Adipocyte (in vitro differentiated cells): ENCODE data around the gene RAPGEF5.
"Not testable (repeated sequence)": the region's sequence is repeated elsewhere in the genome, so short reads cannot be mapped to it uniquely, and the experiment has no call there.

Experiments used
- DNase-seq: peaks from one replicate; pipeline ENCODE4 v3.0.0-alpha.2; 2015; ENCODE audit warnings: low read depth
- H3K27me3 ChIP-seq: replicated peaks from 2 replicates; pipeline ENCODE4 v1.7.0; 2013; ENCODE audit warnings: mild to moderate bottlenecking, low read length, moderate library complexity; ENCODE audit not compliant: control insufficient read depth, insufficient read depth
- H3K36me3 ChIP-seq: 2 replicates; pipeline ENCODE4 v1.7.0; 2013; ENCODE audit warnings: low read length, mild to moderate bottlenecking, moderate library complexity; ENCODE audit not compliant: control insufficient read depth, insufficient read depth, severe bottlenecking
- H3K4me1 ChIP-seq: 2 replicates; pipeline ENCODE4 v1.7.0; 2013; ENCODE audit warnings: mild to moderate bottlenecking, low read length, moderate library complexity; ENCODE audit not compliant: control insufficient read depth, insufficient read depth
- H3K4me3 ChIP-seq: 2 replicates; pipeline ENCODE4 v1.7.0; 2013; ENCODE audit warnings: mild to moderate bottlenecking, low read length, moderate library complexity
- H3K9ac ChIP-seq: 2 replicates; pipeline ENCODE4 v1.7.0; 2013; ENCODE audit warnings: mild to moderate bottlenecking, low read length, moderate library complexity
- H3K9me3 ChIP-seq: 2 replicates; pipeline ENCODE4 v1.7.0; 2013; ENCODE audit warnings: mild to moderate bottlenecking, low read length, moderate library complexity; ENCODE audit not compliant: control insufficient read depth

Gene RAPGEF5

GRCh38 chr7:22111661-22112060, 245.3 kb downstream of the RAPGEF5 start:
- Histone ChIP-seq H3K36me3 (no peaks in the 10 kb centered on the region), H3K9me3 (no peaks in the 10 kb centered on the region), H3K27me3 (peaks cover 31% of the 10 kb centered on the region), H3K4me1 (no peaks in the 10 kb centered on the region), H3K9ac (no peak overlapping the region), H3K4me3 (no peak overlapping the region)
- DNase-seq = no peak

GRCh38 chr7:22110881-22111280, 246.1 kb downstream of the RAPGEF5 start:
- no peak overlapping the region for H3K4me3 ChIP-seq
- no peak overlapping the region for H3K9ac ChIP-seq
- no peaks in the 10 kb centered on the region for H3K36me3 ChIP-seq
- no peak for DNase-seq
- H3K4me1 ChIP-seq = no peaks in the 10 kb centered on the region
- peaks cover 30% of the 10 kb centered on the region for H3K27me3 ChIP-seq
- H3K9me3 ChIP-seq = no peaks in the 10 kb centered on the region

DNA sequence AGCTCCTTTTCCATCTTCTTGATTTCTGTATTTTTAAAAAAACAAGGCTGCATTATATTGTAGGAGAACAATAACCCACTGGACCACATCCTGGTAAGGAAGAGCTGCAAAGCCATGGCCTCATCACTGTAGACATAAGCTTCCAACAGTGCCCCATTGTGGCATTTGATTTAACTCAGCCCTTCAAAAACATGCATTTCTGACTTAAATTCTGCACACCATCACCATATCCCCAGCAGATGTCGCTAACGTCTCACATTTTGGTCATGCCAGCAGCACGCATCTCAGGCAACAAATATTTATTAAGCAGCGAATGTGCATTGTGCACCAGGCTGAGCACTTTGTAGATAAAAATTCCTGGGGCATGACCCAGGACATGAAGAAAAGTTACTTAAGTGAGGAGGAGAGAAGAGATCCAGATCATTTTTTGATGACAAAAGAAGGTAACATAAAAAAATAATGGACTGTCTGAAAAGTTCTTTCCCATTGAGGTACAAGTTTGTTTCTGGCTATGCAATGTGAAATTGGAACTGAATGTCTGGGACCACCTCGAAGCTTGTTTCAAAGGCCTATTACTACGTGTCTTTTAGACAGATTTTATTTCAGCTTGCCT, 246.6 kb downstream of the RAPGEF5 start:
- no peak overlapping the region for H3K4me3 ChIP-seq
- no peak overlapping the region for H3K9ac ChIP-seq
- peak; percentile 89 for DNase-seq
- no peaks in the 10 kb centered on the region for H3K9me3 ChIP-seq
- H3K36me3 ChIP-seq = no peaks in the 10 kb centered on the region
- H3K4me1 ChIP-seq = no peaks in the 10 kb centered on the region
- H3K27me3 ChIP-seq = peaks cover 27% of the 10 kb centered on the region

GRCh38 chr7:22109761-22110160, 247.2 kb downstream of the RAPGEF5 start:
- H3K27me3 ChIP-seq = peaks cover 27% of the 10 kb centered on the region
- H3K36me3 ChIP-seq = no peaks in the 10 kb centered on the region
- no peaks in the 10 kb centered on the region for H3K9me3 ChIP-seq
- H3K4me1 ChIP-seq = no peaks in the 10 kb centered on the region
- no peak overlapping the region for H3K4me3 ChIP-seq
- DNase-seq = peak; percentile 32
- no peak overlapping the region for H3K9ac ChIP-seq

DNA sequence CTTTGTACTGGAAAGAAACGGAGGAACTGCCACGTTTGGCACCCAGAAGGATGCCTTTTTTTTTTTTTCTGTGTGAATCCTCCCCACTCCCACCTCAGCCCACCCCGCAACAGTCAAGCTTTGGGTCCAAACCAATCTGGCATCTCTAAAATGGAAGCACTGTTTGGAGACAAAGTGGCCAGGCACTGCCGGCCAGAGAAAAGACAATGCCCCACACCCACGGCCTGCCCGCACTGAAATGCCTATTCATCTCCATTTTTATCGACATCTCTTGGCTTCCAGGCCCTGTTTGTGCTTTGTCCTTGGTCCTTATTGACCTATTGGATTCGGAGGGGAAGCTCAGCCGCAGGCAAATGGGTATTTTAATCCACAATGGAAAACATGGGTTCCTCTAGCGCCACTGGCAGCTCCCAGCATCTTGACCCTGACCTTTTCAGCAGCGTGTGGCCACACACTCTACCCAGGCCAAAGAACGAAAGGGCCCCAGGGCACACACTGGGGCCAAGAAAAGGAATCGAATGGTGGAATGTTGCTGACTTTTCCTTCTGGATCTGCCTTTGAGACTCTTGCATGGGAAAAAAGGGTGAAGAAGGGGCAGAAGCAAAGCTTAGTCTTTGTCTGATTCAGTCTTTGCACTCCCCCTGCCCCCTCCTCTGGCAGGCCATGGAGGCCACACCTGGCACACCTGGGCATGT, 248.7 kb downstream of the RAPGEF5 start:
- Histone ChIP-seq H3K4me1 (no peaks in the 10 kb centered on the region), H3K4me3 (no peak overlapping the region), H3K36me3 (no peaks in the 10 kb centered on the region), H3K27me3 (peaks cover 18% of the 10 kb centered on the region), H3K9ac (no peak overlapping the region), H3K9me3 (no peaks in the 10 kb centered on the region)
- DNase-seq = no peak

DNA sequence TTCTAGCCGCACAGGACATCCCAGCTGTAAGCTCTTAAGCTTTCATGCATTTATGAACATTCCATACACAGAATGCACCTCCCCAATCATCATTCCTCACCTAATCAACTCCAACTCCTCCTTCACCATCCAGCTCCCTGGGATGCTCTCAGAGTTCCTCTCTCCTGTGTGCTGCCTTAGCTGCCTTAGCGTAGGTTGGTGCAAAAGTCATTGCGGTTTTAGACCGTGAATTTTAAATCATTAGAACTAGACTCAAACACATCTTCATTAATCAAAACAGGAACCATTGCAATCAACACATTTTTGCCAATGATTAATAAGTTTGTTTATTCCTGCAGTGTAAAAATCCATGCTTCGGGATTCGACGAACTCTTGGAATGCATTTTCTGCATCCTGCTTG, 251.4 kb downstream of the RAPGEF5 start:
- Histone ChIP-seq H3K4me3 (no peak overlapping the region), H3K9ac (no peak overlapping the region), H3K27me3 (peaks cover 13% of the 10 kb centered on the region), H3K36me3 (no peaks in the 10 kb centered on the region), H3K4me1 (no peaks in the 10 kb centered on the region), H3K9me3 (no peaks in the 10 kb centered on the region)
- no peak for DNase-seq

DNA sequence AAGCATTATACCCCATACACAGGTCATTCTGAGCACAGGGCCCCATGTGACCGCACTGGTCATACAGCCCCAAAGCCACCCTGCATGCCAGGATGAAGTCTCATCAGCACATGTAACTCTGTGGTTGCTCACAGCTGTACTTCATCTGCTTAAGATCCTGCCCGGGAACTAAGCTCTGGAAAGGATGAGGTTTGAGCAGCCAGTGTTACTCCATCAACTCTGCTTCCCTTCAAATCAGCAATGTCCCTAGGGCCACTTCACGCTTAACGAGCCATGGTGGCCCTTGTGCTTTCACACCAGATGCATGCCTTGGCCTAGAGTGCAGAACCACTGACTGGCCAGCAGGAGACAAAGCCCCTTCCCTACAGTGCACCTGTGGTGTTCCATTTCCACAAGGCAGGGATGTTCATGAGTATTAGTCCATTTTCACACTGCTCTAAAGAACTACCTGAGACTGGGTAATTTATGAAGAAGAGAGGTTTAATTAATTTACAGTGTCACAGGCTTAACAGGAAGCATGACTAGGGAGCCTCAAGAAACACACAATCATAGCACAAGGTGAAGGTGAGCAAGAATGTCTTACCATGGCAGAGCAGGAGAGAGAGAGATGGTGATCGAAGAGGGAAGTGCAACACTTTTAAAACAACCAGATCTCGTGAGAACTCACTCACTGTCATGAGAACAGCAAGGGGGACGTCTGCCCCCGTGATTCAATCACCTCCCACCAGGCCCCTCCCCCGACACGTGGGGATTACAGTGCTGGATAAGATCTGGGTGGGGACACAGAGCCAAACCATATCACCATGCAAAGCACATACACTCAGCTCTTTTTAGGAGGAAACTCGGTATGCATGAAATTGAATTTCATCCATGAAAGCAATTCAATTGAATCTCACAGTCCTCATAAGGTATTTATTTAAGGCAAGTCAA, 262.3 kb downstream of the RAPGEF5 start:
- H3K4me1 ChIP-seq = peaks cover 17% of the 10 kb centered on the region
- H3K27me3 ChIP-seq = peaks cover 12% of the 10 kb centered on the region
- H3K9ac ChIP-seq = no peak overlapping the region
- H3K9me3 ChIP-seq = no peaks in the 10 kb centered on the region
- DNase-seq = peak; percentile 55
- no peak overlapping the region for H3K4me3 ChIP-seq
- no peaks in the 10 kb centered on the region for H3K36me3 ChIP-seq

DNA sequence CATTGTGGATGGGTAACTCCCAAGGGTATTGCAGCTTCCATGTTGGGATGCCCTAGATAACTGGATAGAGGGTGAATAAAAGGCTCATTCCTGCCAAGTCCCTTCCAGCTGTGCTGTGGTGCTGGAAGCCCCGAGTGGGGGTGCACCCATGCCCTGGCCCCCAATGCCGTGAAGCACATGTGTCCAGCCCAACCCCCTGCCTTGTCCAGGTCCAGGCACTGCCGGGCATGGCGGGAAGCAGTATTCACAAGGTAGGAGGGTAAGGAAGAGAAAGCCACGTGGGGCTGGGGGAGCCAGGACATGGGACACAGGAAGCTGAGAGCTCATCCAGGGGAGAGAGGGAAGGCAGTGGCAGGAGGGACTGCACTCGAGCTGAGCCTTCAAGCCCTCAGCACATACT, 263.0 kb downstream of the RAPGEF5 start:
- no peak for DNase-seq
- H3K27me3 ChIP-seq = peaks cover 12% of the 10 kb centered on the region

DNA sequence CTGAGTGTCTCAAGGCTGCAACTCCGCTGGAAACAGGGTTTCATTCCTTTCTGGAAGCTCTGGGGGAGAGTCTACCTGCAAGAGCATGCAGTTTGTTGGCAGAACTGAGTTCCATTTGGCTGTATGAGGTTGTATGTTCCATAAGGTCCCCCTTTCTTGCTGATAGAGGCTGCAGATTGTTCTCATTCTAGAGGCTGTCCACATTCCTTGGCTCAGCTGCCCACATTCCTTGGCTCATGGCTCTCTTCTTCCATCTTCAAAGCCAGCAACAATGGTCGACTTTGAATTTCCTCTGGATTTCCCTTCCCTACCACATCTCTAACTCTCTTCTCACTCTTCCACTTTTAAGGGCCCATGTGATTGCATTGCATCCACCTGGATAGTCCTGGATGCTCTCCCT, 264.0 kb downstream of the RAPGEF5 start:
- peak overlapping the region; percentile 32 for H3K4me3 ChIP-seq
- peak; percentile 23 for DNase-seq
- no peaks in the 10 kb centered on the region for H3K36me3 ChIP-seq
- H3K9ac ChIP-seq = no peak overlapping the region
- H3K27me3 ChIP-seq = peaks cover 12% of the 10 kb centered on the region
- H3K4me1 ChIP-seq = peaks cover 17% of the 10 kb centered on the region
- H3K9me3 ChIP-seq = no peaks in the 10 kb centered on the region

More for the DNA sequence above, 263.0 kb downstream of the RAPGEF5 start:
- peaks cover 17% of the 10 kb centered on the region for H3K4me1 ChIP-seq
- H3K4me3 ChIP-seq = no peak overlapping the region
- no peak overlapping the region for H3K9ac ChIP-seq
- H3K36me3 ChIP-seq = no peaks in the 10 kb centered on the region
- no peaks in the 10 kb centered on the region for H3K9me3 ChIP-seq

DNA sequence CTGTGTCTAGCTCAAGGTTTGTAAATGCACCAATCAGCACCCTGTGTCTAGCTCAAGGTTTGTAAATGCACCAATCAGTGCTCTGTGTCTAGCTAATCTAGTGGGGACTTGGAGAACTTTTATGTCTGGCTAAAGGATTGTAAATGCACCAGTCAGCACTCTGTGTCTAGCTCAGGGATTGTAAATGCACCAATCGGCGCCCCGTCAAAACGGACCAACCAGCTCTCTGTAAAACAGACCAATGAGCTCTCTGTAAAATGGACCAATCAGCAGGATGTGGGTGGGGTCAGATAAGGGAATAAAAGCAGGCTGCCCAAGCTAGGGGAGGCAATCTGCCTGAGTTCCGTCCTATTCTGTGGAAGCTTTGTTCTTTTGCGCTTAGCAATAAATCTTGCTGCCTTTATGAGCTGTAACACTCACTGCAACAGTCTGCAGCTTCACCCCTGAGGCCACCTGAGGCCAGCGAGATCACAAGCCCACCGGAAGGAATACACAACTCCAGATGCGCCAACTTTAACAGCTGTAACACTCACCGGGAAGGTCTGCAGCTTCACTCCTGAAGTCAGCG, 265.9 kb downstream of the RAPGEF5 start:
- H3K4me1 ChIP-seq = peaks cover 17% of the 10 kb centered on the region
- not testable (repeated sequence) for H3K36me3 ChIP-seq, H3K9ac ChIP-seq, H3K9me3 ChIP-seq, H3K27me3 ChIP-seq, DNase-seq, H3K4me3 ChIP-seq

GRCh38 chr7:22090512-22090911, 266.4 kb downstream of the RAPGEF5 start:
- no peaks in the 10 kb centered on the region for H3K36me3 ChIP-seq
- no peak overlapping the region for H3K4me3 ChIP-seq
- H3K4me1 ChIP-seq = peaks cover 17% of the 10 kb centered on the region
- H3K9ac ChIP-seq = no peak overlapping the region
- peaks cover 7% of the 10 kb centered on the region for H3K27me3 ChIP-seq
- H3K9me3 ChIP-seq = no peaks in the 10 kb centered on the region
- DNase-seq = no peak
